ENCODE data around the gene SLC25A47. TPM values are rescaled to one million over a fixed set of nuclear protein-coding genes. Genes with fewer than 3 reads are reported as not detected.
"Not testable (repeated sequence)": the region's sequence is repeated elsewhere in the genome, so short reads cannot be mapped to it uniquely, and the experiment has no call there.

SLC25A47 gene
- polyA plus RNA-seq, 4 donors: 0.18 TPM; not detected in 3

DNA sequence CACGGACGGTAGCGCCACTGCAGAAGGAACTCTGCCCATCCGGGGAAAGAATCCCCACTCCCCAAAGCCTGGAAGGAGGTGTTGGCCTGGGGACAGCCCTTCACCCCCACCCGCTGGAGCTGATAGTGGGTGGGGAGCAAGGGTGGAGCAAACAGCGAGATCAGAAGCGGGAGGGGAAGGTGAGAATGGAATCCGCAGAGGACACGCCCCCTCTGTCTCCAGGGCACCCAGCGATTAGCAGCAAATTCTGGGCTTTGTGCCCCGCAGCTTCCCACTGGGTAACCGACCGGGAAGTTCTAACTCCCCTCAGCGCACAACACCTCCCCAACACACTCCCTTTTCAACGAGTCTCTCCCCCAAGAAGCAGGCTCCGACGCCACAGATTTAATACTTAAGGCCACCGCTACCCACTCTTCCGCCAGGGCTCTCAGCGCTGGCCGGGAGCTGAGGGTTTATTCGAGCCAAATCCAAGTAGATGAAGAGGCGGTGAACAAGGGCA lies 18.3 kb upstream of the SLC25A47 start:
- no peak for DNase-seq (ENCODE audit: low read depth in 4 of 4, low spot score in 3 of 4)

DNA sequence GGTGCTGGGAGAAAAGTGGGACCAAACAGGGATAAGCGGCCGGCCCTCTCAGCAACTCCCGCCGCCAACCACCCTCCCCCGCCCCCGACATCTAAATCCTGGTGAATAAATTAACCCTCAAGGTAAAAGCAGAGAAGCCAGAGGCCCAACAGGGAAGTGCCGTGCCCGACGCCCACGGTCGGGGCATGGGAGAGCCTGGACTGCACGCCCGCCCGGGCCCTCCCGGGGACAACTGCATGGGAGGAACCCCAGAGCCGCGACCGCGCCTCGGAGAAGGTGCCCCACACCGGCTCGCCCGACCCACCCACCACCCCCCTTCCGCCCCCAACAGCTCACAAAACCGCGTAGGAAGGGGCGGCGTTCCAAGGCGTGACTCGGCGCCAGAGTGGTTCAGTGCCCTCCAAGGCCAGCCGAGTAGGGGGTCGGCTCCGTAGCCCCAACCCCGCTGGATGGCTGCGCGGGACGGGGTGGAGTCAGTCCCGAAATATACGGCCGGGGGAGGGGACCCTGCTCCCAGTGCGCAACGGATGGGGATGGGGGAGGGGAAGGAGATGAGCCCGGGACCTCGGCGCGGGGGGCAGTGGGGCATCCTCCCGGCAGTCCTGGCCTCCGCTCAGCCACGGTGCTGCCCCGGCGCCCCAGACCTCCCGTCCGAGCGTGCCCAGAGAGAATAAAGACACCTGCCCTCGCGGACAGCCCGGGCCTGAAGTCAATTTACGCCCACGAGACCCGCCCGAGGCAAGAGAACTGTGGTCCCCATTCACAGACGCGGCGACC lies 17.6 kb upstream of the SLC25A47 start:
- no peak for DNase-seq (ENCODE audit: low read depth in 4 of 4, low spot score in 3 of 4)

DNA sequence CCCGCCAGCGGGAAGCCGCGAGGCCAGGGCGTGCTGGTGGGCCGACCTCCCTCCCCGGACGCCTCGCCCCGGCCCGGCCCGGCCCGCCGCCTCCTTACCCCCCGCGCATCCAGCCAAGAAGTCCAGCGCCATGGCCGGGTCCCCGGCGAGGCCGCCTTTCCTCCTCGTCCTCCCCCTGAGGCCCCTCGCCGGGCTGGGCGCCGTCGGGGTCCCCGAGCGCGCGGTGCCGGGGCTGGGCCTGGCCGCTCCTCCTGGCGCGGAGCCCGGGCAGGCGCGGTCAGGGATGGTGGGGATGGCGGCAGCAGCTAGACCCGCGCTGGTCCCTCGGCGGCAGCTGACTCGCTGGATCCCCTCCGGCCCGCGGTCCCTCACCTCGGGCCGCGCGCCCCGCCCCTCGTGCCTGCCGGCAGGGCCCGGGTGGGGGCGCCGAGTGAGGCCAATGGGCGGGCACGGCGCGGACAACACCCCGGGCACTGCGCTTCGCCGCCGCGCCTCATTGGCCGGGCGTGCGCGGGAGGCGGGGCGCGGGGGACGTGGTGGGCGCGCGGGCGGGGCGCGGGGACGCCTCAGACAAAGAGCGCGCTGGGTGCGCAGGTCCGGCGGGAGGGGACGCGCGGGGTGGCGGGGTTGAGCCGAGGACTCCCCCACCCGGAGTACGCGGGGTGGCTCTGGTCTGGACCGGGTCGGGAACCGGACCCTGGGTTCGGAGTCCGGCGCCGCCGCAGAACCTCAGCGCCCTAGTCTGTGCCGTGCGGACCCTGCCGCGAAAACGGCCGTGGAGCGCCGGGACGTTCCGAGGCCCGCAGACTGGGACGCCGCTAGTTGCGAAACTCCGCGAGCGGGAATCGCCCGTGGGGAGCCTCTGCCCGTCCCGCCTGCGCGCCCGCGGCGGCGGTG lies 16.8 kb upstream of the SLC25A47 start, which contains the start of gene SLC25A29:
Gene SLC25A29 (minus strand): TSS at position 344 of the 897 bp plus-strand sequence. CDS start 212 bp downstream, at position 132.
- peak in 3 of 4 donors; percentile 79 to 82 (median 82) for DNase-seq (ENCODE audit: low read depth in 4 of 4, low spot score in 3 of 4)

DNA sequence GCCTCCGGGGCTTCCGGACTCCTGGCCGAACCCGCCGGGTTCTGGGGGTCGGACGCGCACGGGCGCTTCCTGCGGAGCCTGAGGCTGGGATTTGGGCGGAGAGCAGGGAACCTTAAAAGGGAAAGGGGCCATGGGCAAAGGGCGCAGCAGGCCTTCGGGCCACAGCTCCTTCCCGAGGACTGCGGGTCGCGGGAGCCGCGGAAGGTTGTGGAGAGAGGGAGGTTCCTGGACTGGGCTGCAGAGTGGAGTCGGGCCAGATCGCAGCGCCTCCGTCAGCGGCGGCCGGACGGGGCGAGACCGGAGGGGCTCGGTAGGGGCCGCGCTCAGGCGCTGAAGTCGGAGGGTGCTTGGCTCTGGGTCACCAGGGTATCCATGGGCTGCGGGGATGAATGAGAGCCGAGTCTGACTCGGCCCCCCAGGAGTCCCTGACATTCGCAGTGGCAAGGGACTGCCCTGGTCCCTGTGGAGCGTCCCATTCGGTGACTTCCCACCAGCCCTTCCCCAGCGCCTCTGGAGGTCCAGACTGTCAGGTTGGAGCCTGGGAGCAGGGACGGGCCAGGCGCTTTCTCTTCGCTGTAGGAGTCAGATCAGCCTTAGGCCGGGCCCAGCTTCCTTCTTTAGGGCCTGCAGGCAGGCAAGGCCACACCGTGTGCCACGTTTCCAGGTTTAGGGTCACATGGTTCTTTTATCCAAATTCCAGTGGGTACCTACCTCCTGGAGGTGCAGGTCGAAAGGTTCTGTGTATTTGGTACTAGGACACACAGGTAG lies 16.0 kb upstream of the SLC25A47 start:
- DNase-seq (ENCODE audit: low read depth in 4 of 4, low spot score in 3 of 4): no peak

DNA sequence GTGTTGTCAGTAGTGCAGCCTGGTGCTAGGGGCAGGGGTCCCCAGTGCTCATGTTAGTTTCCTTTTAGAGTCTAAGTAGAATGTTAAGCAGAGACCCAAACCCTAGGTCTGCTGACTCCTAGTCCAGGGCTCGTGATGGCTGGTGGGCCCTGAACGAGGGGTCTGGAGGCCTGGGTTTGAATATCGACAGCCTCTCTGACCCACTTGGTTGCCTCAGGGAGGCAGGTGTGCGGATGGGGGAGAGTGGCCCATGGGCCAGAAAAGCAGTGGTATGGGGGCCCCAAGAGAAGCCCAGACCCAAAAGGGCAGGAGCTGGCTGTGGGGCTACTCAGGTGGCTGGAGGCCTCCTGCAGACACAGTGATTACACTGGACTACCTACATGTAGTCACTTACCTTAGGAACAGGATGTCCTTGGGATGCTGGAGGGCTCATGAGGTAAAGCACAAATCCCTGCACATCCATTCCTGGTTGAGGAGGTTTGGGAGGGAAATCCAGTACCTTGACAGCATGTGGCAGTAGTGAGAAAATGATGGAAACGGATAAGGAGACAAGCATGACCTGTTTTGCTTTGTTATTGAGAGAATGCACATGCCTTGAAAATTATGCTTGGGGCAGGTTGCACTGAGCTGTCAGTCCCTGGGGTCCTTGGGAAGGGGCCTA lies 15.2 kb upstream of the SLC25A47 start:
- DNase-seq (ENCODE audit: low read depth in 4 of 4, low spot score in 3 of 4): no peak

DNA sequence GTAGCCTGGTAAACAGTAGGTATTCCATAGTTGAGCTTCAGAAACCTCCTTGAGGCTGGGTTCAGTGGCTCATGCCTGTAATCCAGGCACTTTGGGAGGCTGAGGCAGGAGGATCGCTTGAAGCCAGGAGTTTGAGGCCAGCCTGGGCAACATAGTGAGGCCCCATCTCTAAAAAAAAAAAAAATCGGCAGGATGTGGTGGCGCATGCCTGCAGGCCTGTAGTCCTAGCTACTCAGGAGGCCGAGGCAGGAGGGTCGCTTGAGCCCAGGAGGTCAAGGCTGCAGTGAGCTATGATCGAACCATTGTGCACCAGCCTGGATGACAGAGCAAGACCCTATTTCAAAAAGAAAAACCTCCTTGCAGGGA lies 14.7 kb upstream of the SLC25A47 start:
- DNase-seq (ENCODE audit: low read depth in 4 of 4, low spot score in 3 of 4): not testable (repeated sequence)

DNA sequence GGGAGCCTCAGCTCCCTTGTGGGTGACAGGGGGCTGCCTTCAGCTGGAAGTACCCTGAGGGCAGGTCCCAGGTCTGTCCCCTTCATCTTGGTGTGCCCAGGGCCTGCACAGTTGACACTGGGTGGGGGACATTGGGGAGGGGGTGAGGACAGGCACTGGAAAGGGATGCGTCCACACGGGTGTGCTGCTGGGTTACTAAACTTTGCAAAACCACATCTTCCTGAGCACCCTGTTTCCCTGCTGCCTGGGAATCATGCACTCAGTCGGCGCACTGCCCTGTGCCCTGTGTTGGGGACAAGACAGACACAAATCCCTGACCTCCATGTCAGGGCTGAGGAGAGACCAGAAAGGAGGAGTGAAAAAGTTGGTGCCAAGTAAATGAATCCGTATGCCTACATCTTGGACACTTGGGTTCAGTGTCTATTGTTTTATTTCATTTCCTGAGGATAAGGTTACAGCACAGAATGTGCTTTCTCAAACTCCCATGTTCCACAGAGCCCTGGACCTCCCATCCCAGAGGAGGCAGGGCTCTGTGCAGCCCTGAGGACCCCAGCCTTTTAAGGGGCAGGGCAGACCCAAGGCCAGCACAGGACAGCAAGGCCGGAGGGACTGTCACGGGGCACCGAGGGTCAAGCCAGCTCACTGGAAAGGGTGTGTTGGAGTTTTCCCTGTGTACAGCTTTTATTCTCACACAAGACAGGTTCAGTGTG lies 14.0 kb upstream of the SLC25A47 start:
- no peak for DNase-seq (ENCODE audit: low read depth in 4 of 4, low spot score in 3 of 4)

DNA sequence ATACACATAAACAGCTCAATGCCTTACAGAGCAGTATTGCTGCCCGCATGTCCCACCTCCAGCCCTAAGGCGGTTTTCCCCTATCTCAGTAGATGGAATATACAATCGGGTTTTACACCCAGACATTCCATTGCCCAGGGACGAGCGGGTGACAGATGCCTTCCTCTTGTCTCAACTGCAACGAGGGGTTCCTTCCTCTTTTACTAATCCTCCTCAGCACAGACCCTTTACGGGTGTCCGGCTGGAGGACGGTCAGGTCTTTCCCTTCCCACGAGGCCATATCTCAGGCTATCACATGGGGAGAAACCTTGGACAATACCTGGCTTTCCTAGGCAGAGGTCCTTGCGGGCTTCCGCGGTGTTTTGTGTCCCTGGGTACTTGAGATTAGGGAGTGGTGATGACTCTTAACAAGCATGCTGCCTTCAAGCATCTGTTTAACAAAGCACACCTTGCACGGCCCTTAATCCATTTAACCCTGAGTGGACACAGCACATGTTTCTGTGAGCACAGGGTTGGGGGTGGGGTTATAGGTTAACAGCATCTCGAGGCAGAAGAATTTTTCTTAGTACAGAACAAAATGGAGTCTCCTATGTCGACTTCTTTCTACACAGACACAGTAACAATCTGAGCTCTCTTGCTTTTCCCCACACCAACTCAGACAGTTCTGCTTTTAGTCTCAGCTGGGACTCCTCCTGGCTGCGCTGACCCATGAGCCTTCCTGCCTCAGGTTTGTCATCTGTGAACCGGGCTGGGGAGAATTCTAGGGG lies 10.8 kb upstream of the SLC25A47 start:
- DNase-seq (ENCODE audit: low read depth in 4 of 4, low spot score in 3 of 4): not testable (repeated sequence)

DNA sequence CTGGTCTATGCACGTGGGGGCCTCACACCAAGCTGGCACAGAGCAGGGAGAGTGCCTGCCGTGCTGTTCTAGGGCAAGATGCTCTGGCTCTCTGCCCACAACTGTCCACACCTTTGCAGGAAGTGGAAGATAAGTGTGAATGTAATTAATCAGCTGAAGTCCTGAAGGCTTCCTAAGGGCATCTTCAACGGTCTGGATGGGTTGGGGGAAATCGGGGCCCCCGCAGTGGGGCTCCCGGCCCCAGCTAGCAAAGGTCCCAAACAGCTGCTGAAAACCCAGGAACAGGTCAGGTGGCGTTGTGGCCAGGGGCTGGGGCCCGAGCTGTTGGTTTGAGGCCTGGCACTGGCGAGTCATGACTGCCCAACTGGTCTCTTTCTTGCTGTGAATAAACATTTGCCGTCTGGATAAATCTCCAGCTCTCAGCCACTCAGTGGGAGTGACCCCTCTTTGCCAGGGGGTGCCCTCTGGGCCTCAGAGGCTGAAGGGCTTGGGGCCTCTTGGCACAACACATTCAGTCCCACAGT lies 10.2 kb upstream of the SLC25A47 start:
- DNase-seq (ENCODE audit: low read depth in 4 of 4, low spot score in 3 of 4): no peak

DNA sequence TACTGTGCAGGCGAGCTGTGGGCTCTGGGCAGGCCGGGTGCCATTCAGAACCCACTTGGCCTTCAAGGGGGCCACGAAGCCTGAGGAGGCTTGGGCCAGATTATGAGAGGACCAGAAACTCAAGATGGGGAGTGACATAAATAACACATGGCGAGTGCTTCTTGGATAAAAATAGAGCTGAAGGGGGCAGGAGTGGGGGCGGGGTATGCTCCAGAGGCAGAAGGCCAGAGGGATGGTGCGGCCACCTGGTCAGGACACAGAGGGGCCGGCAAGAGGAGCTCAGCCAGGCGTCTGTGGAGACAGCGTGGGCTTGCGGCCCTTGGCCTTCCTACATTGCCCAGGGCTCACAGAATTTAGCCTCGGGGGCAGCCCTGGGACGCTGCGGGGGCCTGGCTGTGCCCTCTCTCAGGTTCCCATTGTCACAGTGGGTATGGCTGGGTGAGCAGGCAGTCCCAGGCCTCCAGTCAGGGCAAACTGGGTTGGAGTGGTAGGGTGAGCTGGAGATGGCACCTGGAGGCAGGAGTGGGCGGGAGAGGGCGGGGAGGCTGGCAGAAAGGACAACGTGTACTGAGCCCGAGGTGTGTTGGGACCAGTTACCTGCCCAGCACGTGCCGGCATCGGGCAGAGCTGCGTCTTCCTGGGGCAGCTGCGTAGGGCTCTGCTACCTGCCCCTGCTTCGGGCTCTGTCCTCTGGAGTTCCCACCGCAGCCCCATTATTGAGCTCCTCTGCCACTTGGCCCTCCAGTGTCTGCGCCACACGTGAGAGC lies 9.5 kb upstream of the SLC25A47 start:
- DNase-seq (ENCODE audit: low read depth in 4 of 4, low spot score in 3 of 4): no peak

DNA sequence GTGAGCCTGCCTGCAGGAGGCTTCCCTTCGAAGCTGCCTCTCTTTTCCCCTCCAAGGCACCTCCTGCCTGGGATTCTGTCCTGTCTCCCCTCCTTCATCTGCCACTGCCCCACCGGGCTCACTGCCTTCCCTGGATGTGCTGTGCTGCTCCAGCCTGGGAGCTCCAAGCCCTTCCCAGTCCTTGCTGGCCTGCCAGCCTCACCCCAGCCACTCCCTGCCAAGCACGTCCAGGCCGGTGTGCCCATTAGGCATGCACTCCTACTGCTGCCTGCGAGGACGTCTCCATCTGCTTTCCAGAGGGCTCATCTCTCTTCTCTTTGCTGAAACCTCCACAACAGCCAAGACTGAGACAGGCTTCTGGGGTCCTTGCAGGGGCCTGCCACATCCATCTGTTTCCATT lies 8.4 kb upstream of the SLC25A47 start:
- no peak for DNase-seq (ENCODE audit: low read depth in 4 of 4, low spot score in 3 of 4)

DNA sequence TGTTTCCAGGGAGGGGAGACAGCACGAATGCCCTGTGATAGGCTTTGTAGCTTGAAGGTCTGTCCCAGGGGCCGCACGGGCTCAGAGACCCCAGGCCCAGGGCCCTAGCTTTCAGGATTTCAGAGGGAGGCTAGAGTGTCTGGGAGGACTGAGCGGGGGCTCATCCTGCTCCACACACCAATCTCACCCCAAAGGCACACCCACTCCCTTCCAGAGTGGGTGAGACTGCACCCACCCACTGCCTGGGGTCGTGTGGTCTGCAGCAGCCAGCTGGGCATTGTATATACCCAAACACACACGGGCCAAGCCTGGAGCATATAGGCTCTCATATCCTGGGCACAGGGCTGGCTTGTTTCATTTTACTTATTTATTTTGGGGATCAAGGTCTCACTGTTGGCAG lies 5.8 kb upstream of the SLC25A47 start:
- DNase-seq (ENCODE audit: low read depth in 4 of 4, low spot score in 3 of 4): no peak

DNA sequence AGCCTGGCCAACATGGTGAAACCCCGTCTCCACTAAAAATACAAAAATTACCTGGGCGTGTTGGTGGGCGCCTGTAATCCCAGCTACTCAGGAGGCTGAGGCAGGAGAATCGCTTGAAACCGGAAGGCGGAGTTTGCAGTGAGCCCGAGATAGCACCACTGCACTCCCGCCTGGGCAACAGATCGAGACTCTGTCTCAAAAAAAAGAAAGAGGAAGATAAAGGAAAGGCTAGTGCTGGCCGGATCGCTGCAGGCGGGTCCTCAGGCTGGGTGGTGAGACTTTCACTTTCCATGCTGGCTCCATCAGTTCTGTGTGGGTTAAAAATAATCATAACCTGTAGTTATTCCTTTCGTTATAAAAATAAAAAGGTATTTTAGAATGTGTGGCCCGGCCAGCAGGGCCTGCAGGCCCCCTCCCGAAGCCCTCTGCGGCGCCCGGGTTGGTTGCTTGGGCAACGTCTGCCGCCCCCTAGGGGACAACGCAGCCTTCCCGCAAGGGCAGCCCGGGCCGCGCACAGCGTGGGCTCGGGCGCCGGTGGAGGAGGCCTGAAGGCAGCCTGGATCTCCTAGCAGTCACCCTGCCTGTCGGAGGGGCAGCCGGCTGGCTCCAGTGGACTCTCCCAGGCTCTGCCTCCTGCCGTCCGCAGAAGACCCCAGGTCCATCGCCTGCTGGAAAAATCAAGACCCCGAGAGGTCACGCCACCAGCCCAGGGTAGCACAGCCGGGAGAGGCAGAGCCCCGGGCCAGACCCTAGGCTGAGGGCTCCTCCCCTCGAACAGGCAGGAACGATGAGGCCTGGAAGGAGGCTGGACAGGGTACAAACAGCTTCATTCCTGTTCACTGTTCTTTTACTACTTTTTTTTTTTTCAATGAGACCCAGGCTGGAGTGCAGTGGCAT lies 5.0 kb upstream of the SLC25A47 start:
- DNase-seq (ENCODE audit: low read depth in 4 of 4, low spot score in 3 of 4): no peak

DNA sequence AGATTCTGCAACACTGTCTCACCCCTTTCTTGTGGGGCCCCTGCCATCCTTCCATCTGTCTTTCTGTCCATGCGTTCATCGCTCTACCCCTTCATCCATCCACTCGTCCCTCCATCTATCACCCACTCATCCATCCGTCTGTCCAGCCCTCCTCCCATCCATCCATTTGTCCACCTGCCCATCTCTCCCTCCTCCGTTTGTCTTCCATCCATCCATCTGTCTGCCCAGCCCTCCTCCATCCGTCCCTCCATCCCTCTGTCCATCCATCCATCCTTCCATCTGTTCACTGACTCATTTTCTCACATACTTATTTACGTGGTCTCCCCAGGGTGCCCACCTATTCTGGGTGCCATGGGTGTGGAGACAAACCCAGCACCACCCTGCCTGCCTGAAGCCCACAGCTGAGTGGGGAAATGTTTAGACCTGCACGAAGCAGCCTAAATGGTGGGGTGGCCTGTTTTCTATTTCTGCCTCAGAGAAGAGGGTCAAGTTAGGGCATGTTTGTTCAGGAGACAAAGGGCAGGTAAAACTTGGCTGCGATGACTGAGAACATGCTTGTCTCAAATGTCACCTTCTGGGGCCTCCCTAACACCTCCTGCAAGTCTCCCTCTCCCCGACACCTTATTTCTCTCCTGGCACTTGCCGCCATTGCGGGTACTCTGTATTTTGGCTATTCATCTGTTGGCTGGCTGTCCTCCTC lies 2.8 kb upstream of the SLC25A47 start:
- no peak for DNase-seq (ENCODE audit: low read depth in 4 of 4, low spot score in 3 of 4)

DNA sequence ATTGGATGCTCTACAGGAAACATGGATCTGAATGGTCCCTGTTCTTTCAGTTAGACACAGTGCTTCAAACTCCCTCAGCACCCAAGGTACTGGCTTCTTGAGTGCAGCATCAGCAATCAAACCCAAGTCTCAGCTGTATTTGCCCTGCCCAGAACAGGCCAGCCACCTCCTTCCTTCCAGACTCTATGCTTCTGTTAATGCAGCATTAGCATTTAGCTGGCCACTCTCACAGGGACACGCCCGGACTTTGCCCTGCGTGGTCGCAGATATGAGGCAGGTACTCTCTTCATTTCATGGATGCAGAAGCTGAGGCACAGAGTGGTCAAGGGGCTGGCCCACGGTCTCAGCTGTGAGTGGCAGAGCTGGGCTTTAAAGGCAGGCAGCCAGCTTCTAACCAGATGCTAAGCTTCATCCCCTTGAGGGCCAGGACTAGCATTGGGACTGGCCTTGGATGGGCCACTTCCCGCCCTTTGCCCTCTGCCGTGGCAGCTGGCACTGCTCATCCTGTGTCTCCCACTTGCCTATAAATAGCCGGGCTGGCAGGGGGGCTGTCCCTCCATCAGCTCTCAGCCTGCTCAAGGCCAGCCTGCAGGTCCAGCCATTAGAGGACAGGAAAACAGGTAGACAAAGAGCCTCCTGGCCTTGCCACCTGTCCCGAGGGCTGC lies 1.5 kb upstream of the SLC25A47 start:
- no peak for DNase-seq (ENCODE audit: low read depth in 4 of 4, low spot score in 3 of 4)
